Body of pancreas (tissue), 4 donors: Measurements from ENCODE around the gene MAMSTR. TPM values are rescaled to one million over a fixed set of nuclear protein-coding genes. Genes with fewer than 3 reads are reported as not detected.
A peak's percentile ranks its signal among the peaks of the same experiment; 100 is the strongest.

Source experiments
- ATAC-seq: fragments of 150-250 bp; one replicate; pipeline ENCODE4 v1.9.1; 2016
- DNase-seq, 4 donors: peaks; one replicate each; pipeline ENCODE4 v3.0.0-alpha.2; 2019
- H3K27ac ChIP-seq, 4 donors: fragments of 200-600 bp; sonication (generic); 1 replicate in 3 of 4; 2 replicates in 1 of 4; pipeline versions ENCODE4 v1.5.1 to v1.6.1; 2016 to 2019; ENCODE audit warnings: mild to moderate bottlenecking in 1 of 4, mixed read lengths in 1 of 4, moderate library complexity in 1 of 4
- H3K27me3 ChIP-seq, 2 donors: fragments of 200-600 bp; sonication (generic); one replicate each; pipeline ENCODE4 v1.6.0; 2016; ENCODE audit warnings: mild to moderate bottlenecking in 1 of 2
- H3K36me3 ChIP-seq, 2 donors: fragments of 200-600 bp; sonication (generic); replicated peaks in 1 of 2; 2 replicates each; pipeline ENCODE4 v1.5.1; 2016; ENCODE audit warnings: low read depth in 2 of 2; ENCODE audit not compliant: insufficient read depth in 1 of 2
- H3K4me1 ChIP-seq: fragments of 200-600 bp; sonication (generic); one replicate; pipeline ENCODE4 v1.6.0; 2016
- H3K4me3 ChIP-seq, 2 donors: fragments of 200-600 bp; sonication (generic); 1 replicate in 1 of 2; 2 replicates in 1 of 2; pipeline ENCODE4 v1.5.1; 2016 to 2019
- H3K9me3 ChIP-seq, 3 donors: fragments of 200-600 bp; sonication (generic); 1 replicate in 2 of 3; 2 replicates in 1 of 3; pipeline ENCODE4 v1.5.1; 2016
- CTCF ChIP-seq, 7 experiments: fragments of 450-650 bp in 4 of 7; fragments of 200-600 bp in 3 of 7; sonication (generic) in 3 of 7; IDR thresholded peaks; one replicate each; pipeline ENCODE4 v1.5.1; 2016 to 2019; ENCODE audit warnings: antibody characterized with exemption in 7 of 7
- POLR2A ChIP-seq, 3 donors: fragments of 450-650 bp; IDR thresholded peaks; one replicate each; pipeline ENCODE4 v1.6.1; 2016; ENCODE audit warnings: antibody characterized with exemption in 3 of 3, mild to moderate bottlenecking in 2 of 3
- WGBS, 2 donors: methylation state at CpG; one replicate each; pipeline ENCODE4 v1.1.5; 2017; 5-methylcytosine and 5-hydroxymethylcytosine counted together
- intact Hi-C: fragments of 100-400 bp; cut with DNase I; formaldehyde crosslinking; loops from one replicate; pipeline ENCODE4 v1.15.1; 2023
- total RNA-seq, 2 donors: library from RNA; depleted of rRNA; stranded (reverse); fragments of >200 nt; gene quantifications; one replicate each; pipeline ENCODE4 v1.1.0, GENCODE V29; 2016

The MAMSTR gene
- total RNA-seq, 2 donors from 2014 or later, result 0.26 to 7.3 TPM

- no peaks in the 10 kb centered on the region for H3K36me3 ChIP-seq
- intact Hi-C loops, result no loop called here
- DNase-seq (peak; percentile 55 to 73 (median 64)), ATAC-seq (no peak)
- 4 to 17% methylated on average over 30 to 45 of the region's 51 CpGs for WGBS, 2 donors
- no peaks in the 10 kb centered on the region for H3K9me3 ChIP-seq
- peak overlapping the region; percentile 79 to 93 (median 88) for H3K27ac ChIP-seq
- no peaks in the 10 kb centered on the region for H3K27me3 ChIP-seq
- TF ChIP-seq POLR2A (IDR thresholded peaks at IDR 0.05) (peak in 1 of 3 donors; percentile 47), CTCF (IDR thresholded peaks at IDR 0.05) (no peak)
- H3K4me3 ChIP-seq, result peak overlapping the region; percentile 4 to 23
- peaks cover 51% of the 10 kb centered on the region for H3K4me1 ChIP-seq
Measured at GRCh38 chr19:48739404-48740163, 20.1 kb upstream of the MAMSTR start.

DNA sequence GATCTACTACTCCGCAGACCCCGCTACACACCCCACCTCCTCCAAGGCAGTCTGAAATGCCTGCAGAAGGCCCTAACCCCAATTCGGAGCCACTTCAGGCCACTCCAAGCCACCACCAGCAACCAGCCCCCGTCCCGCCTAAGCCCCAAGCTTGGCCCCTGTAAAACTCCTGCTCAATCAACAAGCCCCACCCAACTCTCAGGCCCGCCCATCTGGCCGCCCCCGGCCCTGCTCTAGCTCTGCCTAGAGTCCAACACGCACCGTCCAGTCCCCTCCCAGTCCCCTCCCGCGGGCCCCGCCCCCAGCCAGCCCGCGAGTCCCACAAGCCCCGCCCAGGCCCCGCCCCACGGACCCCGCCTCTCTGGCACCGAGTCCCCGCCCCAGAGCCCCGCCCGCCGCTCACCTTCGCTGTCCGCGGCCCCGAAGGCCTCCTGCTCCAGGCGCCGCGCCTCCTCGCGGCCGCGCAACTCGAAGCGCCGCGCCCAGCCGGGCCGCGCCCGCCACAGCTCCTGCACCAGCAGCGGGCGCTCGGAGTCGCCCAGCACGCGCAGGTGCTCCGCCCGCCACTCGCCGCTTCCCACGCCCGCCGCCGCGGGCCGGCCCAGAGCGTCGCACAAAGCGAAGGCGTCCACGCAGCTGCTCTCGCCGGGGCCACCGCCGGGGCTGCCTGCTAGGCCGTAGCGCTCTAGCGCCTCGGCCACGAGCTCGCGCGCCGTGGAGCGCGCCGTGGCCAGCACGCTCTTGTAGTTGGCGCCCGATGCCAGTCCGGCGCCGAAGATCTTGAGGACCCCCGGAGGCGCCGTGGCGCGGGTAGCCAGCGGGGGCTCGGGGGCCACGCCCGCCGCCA is 19.3 kb upstream of the MAMSTR start:
- TF ChIP-seq POLR2A (IDR thresholded peaks at IDR 0.05) (peak; percentile 60 to 91 (median 66)), CTCF (IDR thresholded peaks at IDR 0.05) (peak in 5 of 7 experiments; percentile 7 to 98 (median 65))
- Histone ChIP-seq H3K9me3 (no peaks in the 10 kb centered on the region), H3K4me3 (peak overlapping the region; percentile 4 to 23), H3K27ac (peak overlapping the region; percentile 79 to 93 (median 88)), H3K36me3 (no peaks in the 10 kb centered on the region), H3K27me3 (no peaks in the 10 kb centered on the region), H3K4me1 (peaks cover 51% of the 10 kb centered on the region)
- WGBS, 2 donors, result 1 to 13% methylated on average over 11 to 84 of the region's 96 CpGs
- DNase-seq (peak; percentile 96 to 98 (median 97)), ATAC-seq (peak; percentile 84)
- intact Hi-C loops, result no loop called here

- no peaks in the 10 kb centered on the region for H3K36me3 ChIP-seq
- DNase-seq (peak; percentile 89 to 96 (median 94)), ATAC-seq (peak; percentile 50)
- H3K27me3 ChIP-seq, result no peaks in the 10 kb centered on the region
- TF ChIP-seq POLR2A (IDR thresholded peaks at IDR 0.05) (peak in 2 of 3 donors; percentile 34 to 47), CTCF (IDR thresholded peaks at IDR 0.05) (no peak)
- peaks cover 51% of the 10 kb centered on the region for H3K4me1 ChIP-seq
- intact Hi-C loops, result no loop called here
- no peak overlapping the region for H3K4me3 ChIP-seq
- H3K27ac ChIP-seq, result peak overlapping the region in 3 of 4 donors; percentile 83 to 91 (median 84)
- no peaks in the 10 kb centered on the region for H3K9me3 ChIP-seq
- WGBS, 2 donors, result 35 to 37% methylated on average over 22 of the region's 22 CpGs
Measured at GRCh38 chr19:48737360-48737998, 18.0 kb upstream of the MAMSTR start.

DNA sequence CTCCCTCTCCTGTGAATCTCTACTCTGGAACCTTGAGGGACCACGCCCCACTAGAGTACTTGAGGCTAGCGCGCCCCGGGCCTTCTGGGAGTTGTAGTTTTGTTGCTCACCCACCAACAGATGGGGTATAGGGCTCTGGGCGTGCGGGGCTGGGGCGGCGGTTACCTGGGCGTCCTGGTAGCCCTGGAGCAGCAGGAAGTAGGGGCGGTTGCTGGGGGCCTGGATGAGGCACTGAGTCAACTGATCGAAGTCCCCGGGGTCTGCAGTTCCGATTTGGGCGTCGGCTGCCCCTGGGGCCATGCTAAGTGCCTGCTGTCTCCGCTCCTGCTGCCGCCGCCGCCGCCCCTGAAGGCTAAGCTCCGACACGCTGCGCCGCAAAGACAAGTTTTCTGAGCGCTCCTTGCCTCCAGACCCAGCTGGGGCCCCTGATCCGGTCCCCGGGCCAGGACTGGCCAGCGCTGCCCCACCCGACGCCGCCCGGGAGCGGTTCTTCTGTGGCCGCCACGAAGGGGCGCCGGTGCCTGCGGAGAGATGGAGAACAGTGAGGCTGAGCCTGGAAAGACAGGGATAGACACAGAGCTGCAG is 15.6 kb upstream of the MAMSTR start:
- no peaks in the 10 kb centered on the region for H3K9me3 ChIP-seq
- H3K36me3 ChIP-seq, result no peaks in the 10 kb centered on the region
- H3K4me3 ChIP-seq, result no peak overlapping the region
- intact Hi-C loops, result no loop called here
- ATAC-seq, result no peak
- no peak for DNase-seq
- TF ChIP-seq POLR2A (IDR thresholded peaks at IDR 0.05) (no peak), CTCF (IDR thresholded peaks at IDR 0.05) (no peak)
- peaks cover 34% of the 10 kb centered on the region for H3K4me1 ChIP-seq
- 76 to 87% methylated on average over 19 to 38 of the region's 38 CpGs for WGBS, 2 donors
- H3K27ac ChIP-seq, result no peak overlapping the region
- no peaks in the 10 kb centered on the region for H3K27me3 ChIP-seq
